Peyer's patch (tissue), 4 donors: ENCODE results near the gene HS6ST3. TPM values are rescaled to one million over a fixed set of nuclear protein-coding genes. Genes with fewer than 3 reads are reported as not detected.

Source experiments
- DNase-seq, 3 donors: peaks; one replicate each; pipeline ENCODE4 v3.0.0-alpha.2; 2017 to 2019
- H3K27ac ChIP-seq, 4 donors: fragments of 200-600 bp; sonication (generic); one replicate each; pipeline ENCODE4 v1.5.1; 2016 to 2019
- H3K27me3 ChIP-seq, 2 donors: fragments of 200-600 bp; sonication (generic); one replicate each; pipeline ENCODE4 v1.5.1; 2019
- H3K36me3 ChIP-seq, 3 donors: fragments of 200-600 bp; sonication (generic); one replicate each; pipeline ENCODE4 v1.5.1; 2016 to 2019
- H3K4me1 ChIP-seq, 4 donors: fragments of 200-600 bp; sonication (generic); one replicate each; pipeline ENCODE4 v1.5.1; 2016 to 2019
- H3K4me3 ChIP-seq, 4 donors: fragments of 200-600 bp; sonication (generic); 1 replicate in 3 of 4; 2 replicates in 1 of 4; pipeline ENCODE4 v1.5.1; 2016 to 2019; ENCODE audit warnings: mild to moderate bottlenecking in 1 of 4
- H3K9me3 ChIP-seq, 4 donors: fragments of 200-600 bp; sonication (generic); one replicate each; pipeline ENCODE4 v1.5.1; 2016 to 2019; ENCODE audit warnings: mild to moderate bottlenecking in 1 of 4
- CTCF ChIP-seq, 6 experiments: fragments of 450-650 bp in 4 of 6; fragments of 200-600 bp in 2 of 6; sonication (generic) in 1 of 6; IDR thresholded peaks; one replicate each; pipeline ENCODE4 v1.5.1; 2017 to 2019; ENCODE audit warnings: antibody characterized with exemption in 6 of 6, mild to moderate bottlenecking in 3 of 6, moderate library complexity in 1 of 6
- POLR2A ChIP-seq, 2 donors: fragments of 450-650 bp; IDR thresholded peaks; one replicate each; pipeline ENCODE4 v1.5.1; 2017; ENCODE audit warnings: antibody characterized with exemption in 2 of 2, mild to moderate bottlenecking in 2 of 2, moderate library complexity in 2 of 2
- total RNA-seq, 4 donors: library from RNA; depleted of rRNA; stranded (reverse); fragments of >200 nt; gene quantifications; one replicate each; pipeline ENCODE4 v1.1.0, GENCODE V29; 2016

Gene HS6ST3
- total RNA-seq, 4 donors from 2014 or later, result 0.09 TPM; not detected in 3

- no peaks in the 10 kb centered on the region for H3K36me3 ChIP-seq
- DNase-seq, result no peak
- H3K9me3 ChIP-seq, result no peaks in the 10 kb centered on the region
- H3K27ac ChIP-seq, result no peak overlapping the region
- TF ChIP-seq CTCF (IDR thresholded peaks at IDR 0.05) (no peak), POLR2A (IDR thresholded peaks at IDR 0.05) (no peak)
- no peaks in the 10 kb centered on the region for H3K27me3 ChIP-seq
- no peaks in the 10 kb centered on the region for H3K4me1 ChIP-seq
- no peak overlapping the region for H3K4me3 ChIP-seq
Observed at GRCh38 chr13:96342852-96343465, 253.1 kb downstream of the HS6ST3 start.

GRCh38 chr13:96346921-96347320, 257.0 kb downstream of the HS6ST3 start:
- Histone ChIP-seq H3K36me3 (no peaks in the 10 kb centered on the region), H3K4me3 (no peak overlapping the region), H3K9me3 (no peaks in the 10 kb centered on the region), H3K27me3 (no peaks in the 10 kb centered on the region), H3K27ac (no peak overlapping the region), H3K4me1 (no peaks in the 10 kb centered on the region)
- TF ChIP-seq CTCF (IDR thresholded peaks at IDR 0.05), result no peak
- no peak for TF ChIP-seq POLR2A (IDR thresholded peaks at IDR 0.05)
- DNase-seq, result no peak

GRCh38 chr13:96373597-96373996, 283.7 kb downstream of the HS6ST3 start:
- Histone ChIP-seq H3K27me3 (no peaks in the 10 kb centered on the region), H3K27ac (no peak overlapping the region), H3K9me3 (no peaks in the 10 kb centered on the region), H3K4me1 (no peaks in the 10 kb centered on the region), H3K4me3 (no peak overlapping the region), H3K36me3 (no peaks in the 10 kb centered on the region)
- TF ChIP-seq POLR2A (IDR thresholded peaks at IDR 0.05) (no peak), CTCF (IDR thresholded peaks at IDR 0.05) (no peak)
- DNase-seq, result no peak

GRCh38 chr13:96377835-96378234, 287.9 kb downstream of the HS6ST3 start:
- Histone ChIP-seq H3K36me3 (no peaks in the 10 kb centered on the region), H3K27me3 (no peaks in the 10 kb centered on the region), H3K4me1 (no peaks in the 10 kb centered on the region), H3K4me3 (no peak overlapping the region), H3K9me3 (no peaks in the 10 kb centered on the region), H3K27ac (no peak overlapping the region)
- DNase-seq, result no peak
- TF ChIP-seq POLR2A (IDR thresholded peaks at IDR 0.05) (no peak), CTCF (IDR thresholded peaks at IDR 0.05) (no peak)

- Histone ChIP-seq H3K27ac (no peak overlapping the region), H3K36me3 (no peaks in the 10 kb centered on the region), H3K4me1 (no peaks in the 10 kb centered on the region), H3K4me3 (no peak overlapping the region), H3K9me3 (no peaks in the 10 kb centered on the region), H3K27me3 (no peaks in the 10 kb centered on the region)
- DNase-seq, result no peak
- TF ChIP-seq POLR2A (IDR thresholded peaks at IDR 0.05), result no peak
- no peak for TF ChIP-seq CTCF (IDR thresholded peaks at IDR 0.05)
Observed at GRCh38 chr13:96379967-96380366, 290.1 kb downstream of the HS6ST3 start.

- no peak overlapping the region for H3K27ac ChIP-seq
- no peak for DNase-seq
- H3K4me1 ChIP-seq, result no peaks in the 10 kb centered on the region
- no peaks in the 10 kb centered on the region for H3K9me3 ChIP-seq
- TF ChIP-seq CTCF (IDR thresholded peaks at IDR 0.05) (no peak), POLR2A (IDR thresholded peaks at IDR 0.05) (no peak)
- no peak overlapping the region for H3K4me3 ChIP-seq
- no peaks in the 10 kb centered on the region for H3K36me3 ChIP-seq
- no peaks in the 10 kb centered on the region for H3K27me3 ChIP-seq
Observed at GRCh38 chr13:96381681-96382080, 291.8 kb downstream of the HS6ST3 start.
